Ascending aorta (tissue), 2 donors: Measurements from ENCODE around the gene KANSL2. TPM values are rescaled to one million over a fixed set of nuclear protein-coding genes. Genes with fewer than 3 reads are reported as not detected.

Experiments used
- DNase-seq, 2 donors: peaks; one replicate each; pipeline ENCODE4 v3.0.0-alpha.2; 2019; ENCODE audit warnings: low spot score in 2 of 2
- H3K27ac ChIP-seq, 2 donors: fragments of 200-600 bp; sonication (generic); one replicate each; pipeline ENCODE4 v1.5.1; 2016 to 2017; ENCODE audit warnings: mild to moderate bottlenecking in 1 of 2
- H3K27me3 ChIP-seq: fragments of 200-600 bp; sonication (generic); one replicate; pipeline ENCODE4 v1.5.1; 2017
- H3K36me3 ChIP-seq, 2 donors: fragments of 200-600 bp; sonication (generic); one replicate each; pipeline ENCODE4 v1.5.1; 2016
- H3K4me1 ChIP-seq, 2 donors: fragments of 200-600 bp; sonication (generic); one replicate each; pipeline ENCODE4 v1.5.1; 2016 to 2017; ENCODE audit warnings: mild to moderate bottlenecking in 1 of 2
- H3K4me3 ChIP-seq, 2 donors: fragments of 200-600 bp; sonication (generic); one replicate each; pipeline ENCODE4 v1.5.1; 2016 to 2017; ENCODE audit warnings: mild to moderate bottlenecking in 1 of 2
- H3K9me3 ChIP-seq, 2 donors: fragments of 200-600 bp; sonication (generic); one replicate each; pipeline ENCODE4 v1.5.1; 2016
- intact Hi-C: fragments of 100-400 bp; cut with DNase I; formaldehyde crosslinking; loops from one replicate; pipeline ENCODE4 v1.15.1; 2023
- total RNA-seq: library from RNA; depleted of rRNA; stranded (reverse); fragments of >200 nt; gene quantifications from one replicate; pipeline ENCODE4 v1.1.0, GENCODE V29; 2016
- TF ChIP-seq, protein P1 (sequence below), 3 experiments: fragments of 200-600 bp in 2 of 3; fragments of 450-650 bp in 1 of 3; sonication (generic) in 2 of 3; IDR thresholded peaks; one replicate each; pipeline ENCODE4 v1.5.1; 2016 to 2019; ENCODE audit warnings: antibody characterized with exemption in 3 of 3, mild to moderate bottlenecking in 1 of 3, moderate library complexity in 1 of 3

The KANSL2 gene
- total RNA-seq, 1 donor from 2014 or later: 30.1 TPM

DNA sequence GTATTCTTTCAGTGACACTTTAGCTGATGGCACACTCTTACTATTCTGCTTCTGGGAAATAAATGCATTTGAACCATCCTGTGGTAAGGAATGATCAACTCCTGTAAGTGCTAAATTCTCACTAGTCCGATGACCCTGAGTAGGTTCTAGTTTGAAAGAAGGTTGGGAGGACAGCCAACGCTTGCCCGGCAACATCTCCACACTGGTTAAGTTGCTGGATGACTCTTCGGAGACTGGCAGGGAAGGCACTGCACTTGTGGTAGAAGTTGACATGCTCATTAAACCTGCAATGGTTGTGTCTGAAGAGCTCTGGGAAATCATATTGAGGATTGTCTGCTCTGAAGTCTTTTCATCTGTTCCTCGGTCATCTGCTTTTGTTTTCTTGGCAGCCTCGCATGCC, 12.0 kb upstream of the KANSL2 start:
- peaks cover 48 to 78% of the 10 kb centered on the region in 2 donors for H3K36me3 ChIP-seq
- H3K27ac ChIP-seq: no peak overlapping the region
- intact Hi-C loops: no loop called here
- no peak for DNase-seq
- H3K4me3 ChIP-seq: no peak overlapping the region
- H3K9me3 ChIP-seq: no peaks in the 10 kb centered on the region
- TF ChIP-seq, protein P1, sequence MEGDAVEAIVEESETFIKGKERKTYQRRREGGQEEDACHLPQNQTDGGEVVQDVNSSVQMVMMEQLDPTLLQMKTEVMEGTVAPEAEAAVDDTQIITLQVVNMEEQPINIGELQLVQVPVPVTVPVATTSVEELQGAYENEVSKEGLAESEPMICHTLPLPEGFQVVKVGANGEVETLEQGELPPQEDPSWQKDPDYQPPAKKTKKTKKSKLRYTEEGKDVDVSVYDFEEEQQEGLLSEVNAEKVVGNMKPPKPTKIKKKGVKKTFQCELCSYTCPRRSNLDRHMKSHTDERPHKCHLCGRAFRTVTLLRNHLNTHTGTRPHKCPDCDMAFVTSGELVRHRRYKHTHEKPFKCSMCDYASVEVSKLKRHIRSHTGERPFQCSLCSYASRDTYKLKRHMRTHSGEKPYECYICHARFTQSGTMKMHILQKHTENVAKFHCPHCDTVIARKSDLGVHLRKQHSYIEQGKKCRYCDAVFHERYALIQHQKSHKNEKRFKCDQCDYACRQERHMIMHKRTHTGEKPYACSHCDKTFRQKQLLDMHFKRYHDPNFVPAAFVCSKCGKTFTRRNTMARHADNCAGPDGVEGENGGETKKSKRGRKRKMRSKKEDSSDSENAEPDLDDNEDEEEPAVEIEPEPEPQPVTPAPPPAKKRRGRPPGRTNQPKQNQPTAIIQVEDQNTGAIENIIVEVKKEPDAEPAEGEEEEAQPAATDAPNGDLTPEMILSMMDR (IDR thresholded peaks at IDR 0.05): no peak
- no peaks in the 10 kb centered on the region for H3K27me3 ChIP-seq
- H3K4me1 ChIP-seq: peaks cover 0 to 4% of the 10 kb centered on the region in 2 donors

DNA sequence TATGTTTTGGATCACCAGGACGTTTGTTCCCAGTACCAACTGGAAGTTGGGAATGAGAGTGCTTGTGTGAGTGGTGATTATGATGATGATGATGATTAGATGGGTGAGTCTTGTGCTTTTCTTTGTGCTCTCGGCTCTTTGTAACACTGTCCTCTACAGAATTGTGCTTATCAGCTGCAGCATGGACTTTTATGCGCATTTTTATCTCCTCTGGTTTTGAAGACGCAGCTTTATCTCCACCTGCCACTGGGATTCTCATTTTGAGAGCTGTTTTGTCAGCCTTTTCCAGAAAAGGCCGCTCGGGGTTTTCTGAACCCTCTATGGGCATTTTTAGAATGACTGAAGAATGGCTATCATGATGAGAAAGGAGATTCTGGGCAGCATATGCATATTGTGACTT, 11.5 kb upstream of the KANSL2 start:
- Histone ChIP-seq H3K4me3 (no peak overlapping the region), H3K9me3 (no peaks in the 10 kb centered on the region), H3K27me3 (no peaks in the 10 kb centered on the region), H3K36me3 (peaks cover 48 to 78% of the 10 kb centered on the region in 2 donors), H3K4me1 (peaks cover 0 to 4% of the 10 kb centered on the region in 2 donors), H3K27ac (no peak overlapping the region)
- TF ChIP-seq, protein P1 (IDR thresholded peaks at IDR 0.05): no peak
- DNase-seq: no peak
- intact Hi-C loops: no loop called here

DNA sequence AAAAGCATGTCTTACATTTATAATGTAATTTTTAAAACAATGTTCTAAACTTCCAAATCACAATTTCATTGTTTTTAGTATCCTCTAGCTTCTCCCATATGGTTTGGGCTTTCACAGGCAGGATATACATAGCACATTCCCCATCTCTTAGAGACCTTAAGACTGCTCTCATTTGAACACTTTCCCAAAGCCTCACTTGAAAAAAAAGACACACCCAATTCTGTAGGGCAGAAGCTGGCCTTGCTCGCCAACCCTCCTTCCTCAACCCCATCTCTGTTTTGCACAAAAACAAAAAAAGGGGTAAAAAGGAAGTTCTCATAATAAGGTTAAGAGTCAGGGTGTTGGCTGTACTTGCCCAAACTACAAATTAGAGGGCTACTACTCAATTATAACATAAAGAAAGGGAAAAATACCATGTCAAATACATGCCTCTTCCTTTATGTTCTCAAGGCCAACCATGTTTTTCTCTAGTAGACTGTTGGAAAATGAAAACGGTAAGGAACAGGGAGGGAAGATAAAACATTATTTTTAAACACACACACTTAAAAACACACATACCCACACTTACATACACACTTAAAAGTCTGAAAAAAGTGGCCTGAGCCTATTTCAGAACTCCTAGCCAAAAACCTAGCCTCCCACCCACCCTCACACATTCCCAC, 9.9 kb upstream of the KANSL2 start:
- no peak for DNase-seq
- Histone ChIP-seq H3K36me3 (peaks cover 42 to 73% of the 10 kb centered on the region in 2 donors), H3K4me3 (no peak overlapping the region), H3K27ac (no peak overlapping the region), H3K9me3 (no peaks in the 10 kb centered on the region), H3K4me1 (peaks cover 0 to 4% of the 10 kb centered on the region in 2 donors), H3K27me3 (no peaks in the 10 kb centered on the region)
- TF ChIP-seq, protein P1 (IDR thresholded peaks at IDR 0.05): no peak
- intact Hi-C loops: no loop called here

DNA sequence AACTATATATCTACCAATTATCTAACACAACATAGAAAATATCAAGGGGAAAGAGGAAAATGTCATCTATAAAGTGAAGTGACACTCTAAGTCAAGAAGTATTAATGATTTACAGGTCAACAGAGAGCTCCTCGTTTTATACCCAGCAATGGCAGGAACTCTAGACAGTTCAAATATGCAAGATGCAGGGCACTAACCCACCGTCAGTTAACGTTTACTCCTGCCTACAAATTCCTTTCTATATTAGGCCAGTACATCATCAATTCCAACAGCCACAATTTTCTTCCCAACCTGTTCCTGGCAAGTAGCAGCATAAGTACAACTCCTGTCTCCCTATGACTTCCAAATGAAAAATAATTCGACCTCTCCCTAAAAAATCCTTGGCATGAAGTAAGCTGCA, 9.0 kb upstream of the KANSL2 start:
- Histone ChIP-seq H3K27ac (no peak overlapping the region), H3K4me3 (no peak overlapping the region), H3K4me1 (peaks cover 0 to 4% of the 10 kb centered on the region in 2 donors), H3K27me3 (no peaks in the 10 kb centered on the region), H3K36me3 (peaks cover 40 to 67% of the 10 kb centered on the region in 2 donors), H3K9me3 (no peaks in the 10 kb centered on the region)
- intact Hi-C loops: no loop called here
- DNase-seq: no peak
- TF ChIP-seq, protein P1 (IDR thresholded peaks at IDR 0.05): no peak

DNA sequence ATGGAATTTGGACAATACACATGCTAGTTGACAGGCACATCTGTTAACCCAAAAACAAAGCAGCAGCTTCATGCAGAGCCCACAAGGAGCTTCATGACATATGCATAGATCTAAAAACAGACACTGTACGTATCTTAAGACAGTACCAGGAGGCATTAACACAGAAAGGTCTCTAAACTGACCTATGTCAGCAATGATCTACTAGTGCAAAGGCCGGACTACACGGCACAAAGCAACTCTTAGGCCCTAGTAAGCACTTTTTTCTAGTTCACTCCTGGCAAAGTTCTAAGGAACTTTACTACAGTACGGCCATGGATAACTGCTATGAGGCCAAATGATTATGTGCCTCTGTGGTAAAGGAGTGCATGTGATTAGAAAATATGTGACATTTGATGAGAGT, 8.4 kb upstream of the KANSL2 start:
- H3K27me3 ChIP-seq: no peaks in the 10 kb centered on the region
- H3K36me3 ChIP-seq: peaks cover 34 to 61% of the 10 kb centered on the region in 2 donors
- H3K4me1 ChIP-seq: peaks cover 0 to 4% of the 10 kb centered on the region in 2 donors
- intact Hi-C loops: no loop called here
- H3K27ac ChIP-seq: no peak overlapping the region
- no peak for DNase-seq
- TF ChIP-seq, protein P1 (IDR thresholded peaks at IDR 0.05): no peak
- no peak overlapping the region for H3K4me3 ChIP-seq
- H3K9me3 ChIP-seq: no peaks in the 10 kb centered on the region
